H1 (cell line): ENCODE measurements around the gene OAS3. TPM values are rescaled to one million over a fixed set of nuclear protein-coding genes. Genes with fewer than 3 reads are reported as not detected.

Experiments
- ASH2L ChIP-seq: fragments of 200-600, 300-600 bp; sonication (generic); IDR thresholded peaks from one replicate; pipeline ENCODE4 v1.7.1; 2017; ENCODE audit warnings: low read length
- EGR1 ChIP-seq: IDR thresholded peaks from 2 replicates; pipeline ENCODE4 v1.6.1; 2011; ENCODE audit warnings: low read depth, low read length, borderline replicate concordance
- GABPA ChIP-seq: IDR thresholded peaks from 2 replicates; pipeline ENCODE4 v1.6.1; 2011; ENCODE audit warnings: mild to moderate bottlenecking, low read length, moderate library complexity, borderline replicate concordance; ENCODE audit not compliant: insufficient read depth
- GTF2F1 ChIP-seq: IDR thresholded peaks from 2 replicates; pipeline ENCODE4 v1.6.1; 2012; ENCODE audit warnings: low read depth, low read length, improper control_type of control experiment, borderline replicate concordance
- RNF2 ChIP-seq: fragments of 200-900, 300-1000 bp; sonication (generic); IDR thresholded peaks from 2 replicates; pipeline ENCODE4 v1.7.1; 2016; ENCODE audit warnings: borderline replicate concordance, low read depth, mild to moderate bottlenecking, antibody characterized with exemption, low read length; ENCODE audit not compliant: poor library complexity, severe bottlenecking; ENCODE audit errors: missing control alignments
- SIX5 ChIP-seq: IDR thresholded peaks from 2 replicates; pipeline ENCODE4 v1.6.1; 2011; ENCODE audit warnings: mild to moderate bottlenecking, low read depth, low read length
- polyA plus RNA-seq, 7 experiments: library from polyadenylated mRNA; depleted of rRNA in 3 of 7; stranded (reverse) in 5 of 7; unstranded in 2 of 7; fragments of >200 nt in 5 of 7; fragments of 200-250 nt in 2 of 7; gene quantifications; 1 replicate in 5 of 7; 2 replicates in 1 of 7; 4 replicates in 1 of 7; pipeline versions ENCODE4 v1.2.1 to v1.2.3, GENCODE V29; 2011 to 2013; ENCODE audit warnings: missing spikeins in 2 of 7, mixed read lengths in 2 of 7
- total RNA-seq: library from RNA; stranded (reverse); fragmentation: NEBNext Ultra II Directional; extraction: Animal tissue kit (Norgen Biotek cat#: 25700); gene quantifications from 2 replicates; pipeline ENCODE4 v1.2.1, GENCODE V29; 2021
- TF ChIP-seq, protein P1 (sequence below): IDR thresholded peaks from 2 replicates; pipeline ENCODE4 v1.6.1; 2012; ENCODE audit warnings: inconsistent platforms

OAS3 gene
- total and polyA plus RNA-seq, 2 of the 8 experiments (the other 6 are each of a cell fraction or from before 2014, with no cell fraction given): 0.73 to 3.7 TPM

DNA sequence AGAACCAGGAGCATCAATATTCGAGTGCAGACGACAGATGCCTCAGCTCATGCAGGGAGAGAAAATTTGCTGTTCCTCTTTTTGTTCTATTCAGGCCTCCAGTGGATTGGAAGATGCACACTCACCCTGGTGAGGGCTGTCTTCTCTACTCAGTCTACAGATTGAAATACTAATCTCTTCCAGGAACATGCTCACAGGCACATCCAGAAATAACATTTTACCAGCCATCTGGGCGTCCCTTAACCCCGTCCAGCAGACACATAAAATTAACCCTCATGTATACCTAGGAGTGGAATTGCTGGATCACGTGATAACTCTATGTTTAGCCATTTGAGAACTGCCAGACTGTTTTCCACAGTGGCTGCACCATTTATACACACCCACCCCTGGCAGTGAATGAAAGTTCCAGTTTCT, 35.6 kb downstream of the OAS3 start (continued):
- TF ChIP-seq RNF2: no peak
- no peak for TF ChIP-seq GTF2F1
- no peak for TF ChIP-seq SIX5
- TF ChIP-seq, protein P1, sequence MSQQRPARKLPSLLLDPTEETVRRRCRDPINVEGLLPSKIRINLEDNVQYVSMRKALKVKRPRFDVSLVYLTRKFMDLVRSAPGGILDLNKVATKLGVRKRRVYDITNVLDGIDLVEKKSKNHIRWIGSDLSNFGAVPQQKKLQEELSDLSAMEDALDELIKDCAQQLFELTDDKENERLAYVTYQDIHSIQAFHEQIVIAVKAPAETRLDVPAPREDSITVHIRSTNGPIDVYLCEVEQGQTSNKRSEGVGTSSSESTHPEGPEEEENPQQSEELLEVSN: no peak
- no peak for TF ChIP-seq EGR1
- TF ChIP-seq GABPA: no peak
- no peak for TF ChIP-seq ASH2L
